ENCODE results near the gene GBE1. TPM values are rescaled to one million over a fixed set of nuclear protein-coding genes. Genes with fewer than 3 reads are reported as not detected.

The GBE1 gene
- total RNA-seq, 2 experiments from 2014 or later: 108 to 114 TPM

GRCh38 chr3:81554801-81555200 lies 206.6 kb downstream of the GBE1 start:
- H3K36me3 Mint-ChIP-seq (ENCODE audit: low read depth): peaks cover 20% of the 10 kb centered on the region
- H3K4me1 Mint-ChIP-seq (ENCODE audit: low read depth): no peaks in the 10 kb centered on the region
- CTCF ChIA-PET: no interaction called here
- DNase-seq (no peak), ATAC-seq (no peak)
- no peak overlapping the region for H3K4me3 Mint-ChIP-seq
- no peak for TF ChIP-seq CTCF (IDR thresholded peaks at IDR 0.05)
- H3K27me3 Mint-ChIP-seq: no peaks in the 10 kb centered on the region
- POLR2A ChIA-PET: interaction anchor here (0.7 kb wide), 1 partner anchor 531 kb away, joined by 3 read pairs; no protein-coding TSS in a partner anchor
- no peak overlapping the region for H3K27ac Mint-ChIP-seq
- intact Hi-C loops (cut with micrococcal nuclease): no loop called here
- peaks cover 2% of the 10 kb centered on the region for H3K9me3 Mint-ChIP-seq

GRCh38 chr3:81554388-81554787 lies 207.1 kb downstream of the GBE1 start:
- ChIA-PET POLR2A (interaction anchor here (0.7 kb wide), 1 partner anchor 531 kb away, joined by 3 read pairs; no protein-coding TSS in a partner anchor), CTCF (no interaction called here)
- peaks cover 2% of the 10 kb centered on the region for H3K9me3 Mint-ChIP-seq
- intact Hi-C loops (cut with micrococcal nuclease): no loop called here
- no peak for TF ChIP-seq CTCF (IDR thresholded peaks at IDR 0.05)
- no peak overlapping the region for H3K27ac Mint-ChIP-seq
- no peaks in the 10 kb centered on the region for H3K27me3 Mint-ChIP-seq
- H3K4me3 Mint-ChIP-seq: no peak overlapping the region
- H3K36me3 Mint-ChIP-seq (ENCODE audit: low read depth): peaks cover 20% of the 10 kb centered on the region
- H3K4me1 Mint-ChIP-seq (ENCODE audit: low read depth): no peaks in the 10 kb centered on the region
- no peak for DNase-seq
- no peak for ATAC-seq

GRCh38 chr3:81550415-81550814 lies 211.0 kb downstream of the GBE1 start:
- intact Hi-C loops (cut with micrococcal nuclease): no loop called here
- H3K27me3 Mint-ChIP-seq: no peaks in the 10 kb centered on the region
- H3K9me3 Mint-ChIP-seq: peaks cover 5% of the 10 kb centered on the region
- ChIA-PET POLR2A (no interaction called here), CTCF (no interaction called here)
- no peaks in the 10 kb centered on the region for H3K4me1 Mint-ChIP-seq (ENCODE audit: low read depth)
- TF ChIP-seq CTCF (IDR thresholded peaks at IDR 0.05): no peak
- H3K4me3 Mint-ChIP-seq: no peak overlapping the region
- ATAC-seq: no peak
- DNase-seq: no peak
- no peak overlapping the region for H3K27ac Mint-ChIP-seq
- H3K36me3 Mint-ChIP-seq (ENCODE audit: low read depth): peaks cover 25% of the 10 kb centered on the region

- intact Hi-C loops (cut with micrococcal nuclease): no loop called here
- Mint-ChIP-seq H3K4me1 (ENCODE audit: low read depth) (no peaks in the 10 kb centered on the region), H3K27ac (no peak overlapping the region), H3K27me3 (no peaks in the 10 kb centered on the region), H3K4me3 (no peak overlapping the region), H3K36me3 (ENCODE audit: low read depth) (peaks cover 25% of the 10 kb centered on the region), H3K9me3 (peaks cover 5% of the 10 kb centered on the region)
- ChIA-PET POLR2A (no interaction called here), CTCF (no interaction called here)
- TF ChIP-seq CTCF (IDR thresholded peaks at IDR 0.05): no peak
- no peak for ATAC-seq
- DNase-seq: no peak
Measured at GRCh38 chr3:81549831-81550230, 211.6 kb downstream of the GBE1 start.

GRCh38 chr3:81549388-81549787 lies 212.1 kb downstream of the GBE1 start:
- H3K27me3 Mint-ChIP-seq: no peaks in the 10 kb centered on the region

More at GRCh38 chr3:81549388-81549787, 212.1 kb downstream of the GBE1 start:
- Mint-ChIP-seq H3K36me3 (ENCODE audit: low read depth) (peaks cover 25% of the 10 kb centered on the region), H3K9me3 (peaks cover 5% of the 10 kb centered on the region), H3K27ac (no peak overlapping the region), H3K4me1 (ENCODE audit: low read depth) (no peaks in the 10 kb centered on the region), H3K4me3 (no peak overlapping the region)
- ChIA-PET CTCF (no interaction called here), POLR2A (no interaction called here)
- DNase-seq (no peak), ATAC-seq (no peak)
- intact Hi-C loops (cut with micrococcal nuclease): no loop called here
- no peak for TF ChIP-seq CTCF (IDR thresholded peaks at IDR 0.05)
